Gastrocnemius medialis (tissue), 4 donors: ENCODE data around the gene GPR55. TPM values are rescaled to one million over a fixed set of nuclear protein-coding genes. Genes with fewer than 3 reads are reported as not detected.

Experiments used
- ATAC-seq, 2 donors: fragments of 150-250 bp; one replicate each; pipeline ENCODE4 v1.9.1; 2016
- DNase-seq, 2 donors: peaks; one replicate each; pipeline ENCODE4 v3.0.0-alpha.2; 2019
- H3K27ac ChIP-seq, 4 donors: fragments of 200-600 bp; sonication (generic); 1 replicate in 1 of 4; 2 replicates in 3 of 4; pipeline ENCODE4 v1.5.1; 2016 to 2018; ENCODE audit warnings: mild to moderate bottlenecking in 2 of 4, moderate library complexity in 1 of 4
- H3K27me3 ChIP-seq, 3 donors: fragments of 200-600 bp; sonication (generic) in 2 of 3; 1 replicate in 1 of 3; 2 replicates in 2 of 3; pipeline versions ENCODE4 v1.5.1 to v1.6.0; 2016 to 2019; ENCODE audit warnings: mild to moderate bottlenecking in 1 of 3, moderate library complexity in 1 of 3
- H3K36me3 ChIP-seq, 2 donors: fragments of 200-600 bp; sonication (generic) in 1 of 2; one replicate each; pipeline ENCODE4 v1.5.1; 2017 to 2018
- H3K4me1 ChIP-seq, 2 donors: fragments of 200-600 bp; sonication (generic) in 1 of 2; one replicate each; pipeline ENCODE4 v1.5.1; 2016 to 2017; ENCODE audit warnings: mild to moderate bottlenecking in 2 of 2
- H3K4me3 ChIP-seq, 4 donors: fragments of 200-600 bp; sonication (generic) in 3 of 4; 1 replicate in 1 of 4; 2 replicates in 3 of 4; pipeline ENCODE4 v1.5.1; 2016 to 2019; ENCODE audit warnings: mild to moderate bottlenecking in 2 of 4
- H3K9me3 ChIP-seq, 3 donors: fragments of 200-600 bp; sonication (generic) in 2 of 3; 1 replicate in 1 of 3; 2 replicates in 2 of 3; pipeline ENCODE4 v1.5.1; 2016 to 2019
- CTCF ChIP-seq, 5 experiments: fragments of 450-650 bp in 3 of 5; fragments of 200-600 bp in 2 of 5; sonication (generic) in 2 of 5; IDR thresholded peaks in 4 of 5; conservative IDR thresholded peaks in 1 of 5; 1 replicate in 4 of 5; 2 replicates in 1 of 5; pipeline ENCODE4 v1.5.1; 2016 to 2019; ENCODE audit warnings: antibody characterized with exemption in 5 of 5, mild to moderate bottlenecking in 3 of 5, moderate library complexity in 3 of 5
- POLR2A ChIP-seq, 2 donors: fragments of 450-650 bp; IDR thresholded peaks; one replicate each; pipeline ENCODE4 v1.6.1; 2017; ENCODE audit warnings: antibody characterized with exemption in 2 of 2, mild to moderate bottlenecking in 2 of 2, moderate library complexity in 2 of 2
- in situ Hi-C, 4 donors: fragments of 200-750 bp; cut with MboI; loops; one replicate each; pipeline versions ENCODE4 v1.15.0 to v1.8.0; 2017; ENCODE audit warnings: low sequenced_read_pairs in 4 of 4
- intact Hi-C: fragments of 100-400 bp; cut with DNase I; formaldehyde crosslinking; loops from one replicate; pipeline ENCODE4 v1.15.1; 2023; ENCODE audit warnings: low total_unique reads
- total RNA-seq, 4 donors: library from RNA; depleted of rRNA; stranded (reverse); fragments of >200 nt; gene quantifications; one replicate each; pipeline versions ENCODE4 v1.1.0 to v1.2.3, GENCODE V29; 2016

The GPR55 gene
- total RNA-seq, 4 donors from 2014 or later: not detected

- Histone ChIP-seq H3K27ac (no peak overlapping the region), H3K27me3 (peaks cover 0 to 6% (median 0%) of the 10 kb centered on the region in 3 donors), H3K9me3 (no peaks in the 10 kb centered on the region), H3K4me1 (no peaks in the 10 kb centered on the region), H3K36me3 (no peaks in the 10 kb centered on the region), H3K4me3 (no peak overlapping the region)
- DNase-seq (no peak), ATAC-seq (no peak)
- no peak for TF ChIP-seq CTCF (IDR thresholded peaks at IDR 0.05 in 4 of 5, conservative IDR thresholded peaks at IDR 0.05 in 1 of 5)
- TF ChIP-seq POLR2A (IDR thresholded peaks at IDR 0.05): no peak
- in situ Hi-C loops: no loop called here
- intact Hi-C loops: no loop called here
Measured at GRCh38 chr2:230899786-230900185, 25.3 kb downstream of the GPR55 start.

- no peaks in the 10 kb centered on the region for H3K9me3 ChIP-seq
- ATAC-seq (no peak), DNase-seq (no peak)
- in situ Hi-C loops (no loop called here), intact Hi-C loops (no loop called here)
- no peaks in the 10 kb centered on the region for H3K4me1 ChIP-seq
- peaks cover 0 to 6% (median 0%) of the 10 kb centered on the region in 3 donors for H3K27me3 ChIP-seq
- H3K27ac ChIP-seq: no peak overlapping the region
- H3K4me3 ChIP-seq: no peak overlapping the region
- TF ChIP-seq CTCF (IDR thresholded peaks at IDR 0.05 in 4 of 5, conservative IDR thresholded peaks at IDR 0.05 in 1 of 5) (no peak), POLR2A (IDR thresholded peaks at IDR 0.05) (no peak)
- H3K36me3 ChIP-seq: no peaks in the 10 kb centered on the region
Measured at GRCh38 chr2:230899287-230899686, 25.8 kb downstream of the GPR55 start.

GRCh38 chr2:230898713-230899091, 26.3 kb downstream of the GPR55 start:
- in situ Hi-C loops (no loop called here), intact Hi-C loops (no loop called here)
- DNase-seq (no peak), ATAC-seq (no peak)
- no peaks in the 10 kb centered on the region for H3K9me3 ChIP-seq
- no peak overlapping the region for H3K27ac ChIP-seq
- H3K27me3 ChIP-seq: peaks cover 0 to 6% (median 0%) of the 10 kb centered on the region in 3 donors
- no peaks in the 10 kb centered on the region for H3K4me1 ChIP-seq
- TF ChIP-seq POLR2A (IDR thresholded peaks at IDR 0.05) (no peak), CTCF (IDR thresholded peaks at IDR 0.05 in 4 of 5, conservative IDR thresholded peaks at IDR 0.05 in 1 of 5) (no peak)
- H3K4me3 ChIP-seq: no peak overlapping the region
- H3K36me3 ChIP-seq: no peaks in the 10 kb centered on the region

GRCh38 chr2:230898016-230898712, 26.9 kb downstream of the GPR55 start:
- DNase-seq: no peak
- no peak overlapping the region for H3K27ac ChIP-seq
- in situ Hi-C loops (no loop called here), intact Hi-C loops (no loop called here)
- H3K27me3 ChIP-seq: peaks cover 0 to 6% (median 0%) of the 10 kb centered on the region in 3 donors
- H3K9me3 ChIP-seq: no peaks in the 10 kb centered on the region
- H3K36me3 ChIP-seq: no peaks in the 10 kb centered on the region
- H3K4me1 ChIP-seq: no peaks in the 10 kb centered on the region
- ATAC-seq: no peak
- TF ChIP-seq CTCF (IDR thresholded peaks at IDR 0.05 in 4 of 5, conservative IDR thresholded peaks at IDR 0.05 in 1 of 5): no peak
- TF ChIP-seq POLR2A (IDR thresholded peaks at IDR 0.05): no peak
- H3K4me3 ChIP-seq: no peak overlapping the region
